Endothelial cell (in vitro differentiated cells): ENCODE results near the gene SGMS1. TPM values are rescaled to one million over a fixed set of nuclear protein-coding genes. Genes with fewer than 3 reads are reported as not detected.

Experiments
- DNase-seq: peaks from one replicate; pipeline ENCODE4 v3.0.0; 2021; ENCODE audit warnings: low spot score
- H3K27ac Mint-ChIP-seq: one replicate; pipeline ENCODE4 v1.8.0; 2021; ENCODE audit warnings: mixed read lengths, inconsistent platforms; ENCODE audit not compliant: unreplicated experiment
- H3K27me3 Mint-ChIP-seq: one replicate; pipeline ENCODE4 v1.8.0; 2021; ENCODE audit warnings: mild to moderate bottlenecking, moderate library complexity, mixed read lengths, inconsistent platforms; ENCODE audit not compliant: unreplicated experiment
- H3K36me3 Mint-ChIP-seq: one replicate; pipeline ENCODE4 v1.8.0; 2021; ENCODE audit warnings: mild to moderate bottlenecking, low read depth, mixed read lengths, inconsistent platforms; ENCODE audit not compliant: unreplicated experiment
- H3K4me1 Mint-ChIP-seq: one replicate; pipeline ENCODE4 v1.8.0; 2021; ENCODE audit warnings: mild to moderate bottlenecking, mixed read lengths, inconsistent platforms; ENCODE audit not compliant: unreplicated experiment
- H3K4me3 Mint-ChIP-seq: one replicate; pipeline ENCODE4 v1.8.0; 2021; ENCODE audit warnings: mild to moderate bottlenecking, mixed read lengths, inconsistent platforms; ENCODE audit not compliant: unreplicated experiment
- H3K9me3 Mint-ChIP-seq: one replicate; pipeline ENCODE4 v1.8.0; 2021; ENCODE audit warnings: mixed read lengths, inconsistent platforms; ENCODE audit not compliant: unreplicated experiment
- total RNA-seq: library from RNA; stranded (reverse); fragmentation: NEBNext Ultra II Directional; extraction: Animal tissue kit (Norgen Biotek cat#: 25700); gene quantifications from one replicate; pipeline ENCODE4 v1.2.1, GENCODE V29; 2021; ENCODE audit not compliant: unreplicated experiment
- TF ChIP-seq, protein P1 (sequence below): fragments of 200-600 bp; sonication (generic); IDR thresholded peaks from one replicate; pipeline ENCODE4 v1.5.0; 2021; ENCODE audit warnings: antibody characterized with exemption; ENCODE audit not compliant: unreplicated experiment

The SGMS1 gene
- total RNA-seq, 1 donor from 2014 or later: 12.4 TPM

DNA sequence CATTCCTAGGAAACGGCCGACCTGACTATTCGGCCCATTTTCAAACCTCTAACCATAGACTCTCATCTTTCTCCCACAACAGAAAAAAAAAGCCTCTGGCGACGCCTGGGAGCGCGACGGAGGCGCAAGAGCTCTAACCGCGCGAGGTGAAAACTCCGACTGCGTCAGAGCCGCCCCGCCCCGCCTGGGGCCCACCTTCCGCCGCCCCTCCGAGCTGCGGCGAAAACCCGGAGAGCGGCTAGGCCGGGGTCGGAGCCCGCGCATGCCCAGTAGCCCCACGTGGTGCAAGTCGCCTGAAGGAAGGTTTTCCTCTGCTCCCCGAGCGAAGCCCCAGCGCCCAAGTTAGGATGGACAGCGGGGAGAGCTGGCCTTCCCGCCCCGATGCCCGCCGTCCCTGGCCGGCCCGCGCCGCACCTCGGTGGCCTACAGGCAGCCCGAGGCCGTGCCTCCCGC is 683 bp upstream of the SGMS1 start:
- TF ChIP-seq, protein P1, sequence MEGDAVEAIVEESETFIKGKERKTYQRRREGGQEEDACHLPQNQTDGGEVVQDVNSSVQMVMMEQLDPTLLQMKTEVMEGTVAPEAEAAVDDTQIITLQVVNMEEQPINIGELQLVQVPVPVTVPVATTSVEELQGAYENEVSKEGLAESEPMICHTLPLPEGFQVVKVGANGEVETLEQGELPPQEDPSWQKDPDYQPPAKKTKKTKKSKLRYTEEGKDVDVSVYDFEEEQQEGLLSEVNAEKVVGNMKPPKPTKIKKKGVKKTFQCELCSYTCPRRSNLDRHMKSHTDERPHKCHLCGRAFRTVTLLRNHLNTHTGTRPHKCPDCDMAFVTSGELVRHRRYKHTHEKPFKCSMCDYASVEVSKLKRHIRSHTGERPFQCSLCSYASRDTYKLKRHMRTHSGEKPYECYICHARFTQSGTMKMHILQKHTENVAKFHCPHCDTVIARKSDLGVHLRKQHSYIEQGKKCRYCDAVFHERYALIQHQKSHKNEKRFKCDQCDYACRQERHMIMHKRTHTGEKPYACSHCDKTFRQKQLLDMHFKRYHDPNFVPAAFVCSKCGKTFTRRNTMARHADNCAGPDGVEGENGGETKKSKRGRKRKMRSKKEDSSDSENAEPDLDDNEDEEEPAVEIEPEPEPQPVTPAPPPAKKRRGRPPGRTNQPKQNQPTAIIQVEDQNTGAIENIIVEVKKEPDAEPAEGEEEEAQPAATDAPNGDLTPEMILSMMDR: no peak
- Mint-ChIP-seq H3K9me3 (no peaks in the 10 kb centered on the region), H3K27ac (peak overlapping the region; percentile 91), H3K36me3 (no peaks in the 10 kb centered on the region), H3K27me3 (peaks cover 13% of the 10 kb centered on the region), H3K4me1 (peaks cover 20% of the 10 kb centered on the region), H3K4me3 (peak overlapping the region; percentile 90)
- peak; percentile 97 for DNase-seq

DNA sequence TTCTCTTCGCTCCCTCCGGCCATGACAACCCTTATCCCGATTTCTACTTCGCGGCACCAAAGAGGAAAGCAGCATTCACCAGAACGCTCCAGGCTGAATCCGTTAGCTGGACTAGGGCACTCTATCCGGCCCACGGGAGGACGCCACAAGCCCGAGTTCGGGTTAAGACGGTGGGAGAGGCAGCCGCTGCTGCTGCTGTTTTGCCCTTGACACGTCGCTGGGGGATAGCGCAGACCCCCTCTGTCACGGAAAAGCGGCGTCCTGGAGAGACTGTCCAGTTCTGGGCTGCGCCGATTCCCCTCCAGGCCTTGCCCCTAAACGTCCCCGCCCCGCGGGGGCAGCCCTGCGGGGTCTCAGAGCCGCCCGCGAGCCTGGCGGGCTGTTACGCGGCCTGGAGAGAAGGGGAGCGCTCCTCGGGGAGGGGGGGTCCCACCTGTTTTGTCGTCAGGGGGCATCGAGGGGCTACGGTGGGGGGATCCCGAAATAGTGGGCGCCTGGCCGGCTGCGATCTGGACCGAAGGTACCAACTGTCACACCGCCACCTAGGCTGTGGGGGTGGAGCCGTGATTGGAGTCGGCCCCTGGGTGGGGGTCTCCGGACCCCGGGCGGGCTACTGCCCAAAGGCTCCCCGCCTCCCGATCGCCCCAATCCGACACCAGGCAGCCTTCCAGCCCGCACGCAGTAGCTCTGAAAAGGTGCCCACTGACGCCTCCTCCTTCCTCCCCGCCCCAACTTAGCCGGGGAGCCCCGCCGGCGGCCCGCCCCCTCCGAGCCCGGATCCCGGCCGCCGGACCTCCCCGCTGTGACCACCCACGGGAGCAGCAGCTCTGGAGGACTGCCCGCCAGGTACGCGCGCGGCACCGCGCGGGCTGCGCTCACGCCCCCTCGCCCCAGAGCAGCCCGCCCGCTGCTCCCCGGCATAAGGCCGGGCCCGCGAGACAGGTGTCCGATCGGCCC is 772 bp downstream of the SGMS1 start:
- peak; percentile 38 for DNase-seq
- Mint-ChIP-seq H3K4me1 (peaks cover 20% of the 10 kb centered on the region), H3K9me3 (no peaks in the 10 kb centered on the region), H3K27me3 (peaks cover 13% of the 10 kb centered on the region), H3K36me3 (no peaks in the 10 kb centered on the region), H3K4me3 (peak overlapping the region; percentile 95), H3K27ac (peak overlapping the region; percentile 39)
- TF ChIP-seq, protein P1: no peak

DNA sequence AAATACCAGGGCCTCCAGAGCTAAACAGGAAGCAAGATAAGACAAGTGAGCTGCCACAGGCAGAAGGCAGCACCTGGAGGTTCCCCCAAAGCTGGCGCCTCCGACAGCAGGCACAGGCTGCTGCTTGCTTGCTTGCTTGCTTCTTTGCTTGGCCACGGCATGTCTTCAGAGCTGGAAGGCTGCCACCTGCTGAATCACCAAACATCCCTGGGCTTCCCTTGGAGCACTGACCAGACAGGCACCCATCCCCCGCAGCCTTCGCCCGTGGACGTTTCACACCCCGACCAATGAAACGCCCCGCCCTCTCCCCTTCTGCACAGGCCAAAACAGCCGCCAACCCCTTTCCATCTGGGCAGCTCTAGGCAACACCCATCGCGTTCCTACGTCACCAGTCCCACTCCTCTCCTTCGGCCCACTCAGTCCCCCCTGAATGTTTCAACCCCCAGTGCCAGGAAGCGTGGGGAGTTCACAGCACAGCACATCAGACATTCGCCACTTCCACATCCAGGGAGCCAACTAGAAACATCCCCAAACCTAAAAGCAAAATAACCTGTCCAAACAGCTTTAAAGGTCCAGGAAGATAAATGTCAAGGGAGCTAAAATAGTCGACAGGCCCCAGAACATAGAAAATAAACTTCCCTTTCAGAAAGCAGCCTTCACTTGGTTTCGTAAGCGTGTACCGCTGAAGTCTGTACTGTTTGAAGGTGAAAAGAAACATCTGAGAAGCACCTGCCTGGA is 1.6 kb downstream of the SGMS1 start:
- Mint-ChIP-seq H3K4me1 (peaks cover 20% of the 10 kb centered on the region), H3K27ac (peak overlapping the region; percentile 39), H3K9me3 (no peaks in the 10 kb centered on the region), H3K4me3 (peak overlapping the region; percentile 95), H3K36me3 (no peaks in the 10 kb centered on the region), H3K27me3 (peaks cover 13% of the 10 kb centered on the region)
- DNase-seq: peak; percentile 43
- TF ChIP-seq, protein P1: no peak

DNA sequence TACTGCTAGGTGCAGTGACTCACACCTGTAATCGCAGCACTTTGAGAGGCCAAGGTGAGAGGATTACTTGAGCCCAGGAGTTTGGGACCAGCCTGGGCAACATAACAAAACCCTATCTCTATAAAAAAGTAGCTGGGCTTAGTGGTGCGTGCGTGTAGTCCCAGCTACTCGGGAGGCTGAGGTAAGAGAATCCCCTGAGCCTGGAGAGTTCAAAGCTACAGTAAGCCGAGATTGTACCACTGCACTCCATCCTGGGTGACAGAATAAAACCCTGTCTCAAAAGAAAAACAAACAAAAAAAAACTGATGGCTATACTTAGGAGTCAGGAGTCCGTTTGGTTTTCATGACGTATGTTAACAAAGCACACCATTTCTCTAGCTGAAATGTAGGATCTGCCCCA is 2.9 kb downstream of the SGMS1 start:
- no peak overlapping the region for H3K4me3 Mint-ChIP-seq
- TF ChIP-seq, protein P1: no peak
- H3K9me3 Mint-ChIP-seq: no peaks in the 10 kb centered on the region
- H3K4me1 Mint-ChIP-seq: peaks cover 20% of the 10 kb centered on the region
- H3K36me3 Mint-ChIP-seq: no peaks in the 10 kb centered on the region
- peaks cover 13% of the 10 kb centered on the region for H3K27me3 Mint-ChIP-seq
- DNase-seq: no peak
- no peak overlapping the region for H3K27ac Mint-ChIP-seq
